Head of caudate nucleus (tissue), 42 donors: ENCODE data around the gene C10orf105.

Source experiments
- DNase-seq, 42 donors: peaks; one replicate each; pipeline versions ENCODE4 v3.0.0 to v3.0.0-alpha.2; 2020 to 2021; ENCODE audit warnings: mixed read lengths in 7 of 42
- intact Hi-C: fragments of 100-400 bp; cut with DNase I; formaldehyde crosslinking; loops from one replicate; pipeline ENCODE4 v1.15.0; 2022

C10orf105 gene

DNA sequence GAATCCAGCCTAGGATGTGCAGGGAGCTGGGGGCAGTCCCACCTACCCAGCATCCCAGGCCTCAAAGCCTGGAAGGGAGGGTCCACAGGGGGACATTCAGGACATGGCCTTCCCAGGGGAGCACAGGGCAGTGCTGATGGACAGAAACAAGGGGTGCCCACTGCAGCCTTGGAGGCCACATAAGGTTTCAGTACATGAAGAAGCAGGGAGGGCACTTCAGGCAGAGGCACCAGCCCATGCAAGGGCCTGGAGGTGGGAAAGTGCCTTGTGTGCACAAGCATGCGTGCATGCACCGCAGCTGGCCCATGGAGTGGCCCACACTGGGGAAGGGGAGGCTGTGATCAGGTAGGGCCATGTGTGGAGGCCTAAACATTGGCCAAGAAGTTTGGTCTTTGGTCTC lies 9.1 kb downstream of the C10orf105 start:
- intact Hi-C loops = loop anchor here (5.0 to 10.0 kb wide), 3 partner anchors 184 to 333 kb away; no protein-coding TSS in a partner anchor
- DNase-seq = no peak

DNA sequence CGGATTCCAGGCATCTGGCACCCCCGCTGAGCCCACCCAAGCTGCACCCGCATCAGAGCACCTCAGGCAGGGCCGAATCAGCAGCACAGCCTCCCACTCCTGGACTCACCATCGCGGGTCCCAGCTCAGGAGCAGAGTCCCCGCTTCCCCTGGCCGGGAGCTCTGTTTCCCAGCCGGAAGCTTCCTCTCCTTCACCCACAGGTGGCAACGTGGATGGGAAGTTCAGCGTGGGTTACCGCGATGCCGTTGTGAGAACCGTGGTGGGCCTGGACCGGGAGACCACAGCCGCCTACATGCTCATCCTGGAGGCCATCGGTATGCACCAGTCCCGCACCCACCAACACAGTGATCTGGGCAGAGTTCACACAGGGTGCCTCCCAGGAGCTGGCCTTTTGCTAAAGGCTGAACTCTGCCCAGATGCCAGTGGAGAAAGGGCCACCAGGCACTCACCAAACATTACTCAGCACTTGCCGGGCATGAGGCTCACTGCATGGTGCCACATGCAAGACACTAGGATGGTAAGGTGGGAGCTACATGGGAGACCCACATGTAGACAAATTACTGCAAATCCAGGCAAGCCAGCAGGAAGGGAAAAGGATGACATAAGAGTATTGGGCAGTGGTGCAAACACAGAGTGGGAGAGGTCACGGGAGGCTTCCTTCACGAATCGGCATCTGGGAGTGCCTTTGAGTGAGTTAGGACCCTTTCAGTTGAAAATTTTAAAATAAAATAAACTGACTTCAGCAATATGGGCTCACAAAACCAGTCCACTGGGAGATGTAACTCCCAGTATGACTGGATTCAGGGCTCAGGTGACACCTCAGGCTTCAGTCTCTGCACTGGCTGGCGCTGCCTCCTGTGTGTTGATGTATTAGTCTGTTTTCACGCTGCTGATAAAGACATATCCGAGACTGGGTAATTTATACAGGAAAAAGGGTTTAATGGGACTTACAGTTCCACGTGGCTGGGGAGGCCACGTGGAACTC lies 10.4 kb downstream of the C10orf105 start:
- intact Hi-C loops = loop anchor here (5.0 kb wide), 1 partner anchor 392 kb away; the partner anchor contains the start of gene SLC29A3

GRCh38 chr10:71708301-71708703 lies 11.3 kb downstream of the C10orf105 start:
- intact Hi-C loops = loop anchor here (5.0 kb wide), 1 partner anchor 391 kb away; the partner anchor contains the start of gene SLC29A3
- peak; percentile 57 to 91 (median 77) for DNase-seq

More for the DNA sequence above, 10.4 kb downstream of the C10orf105 start:
- no peak for DNase-seq

DNA sequence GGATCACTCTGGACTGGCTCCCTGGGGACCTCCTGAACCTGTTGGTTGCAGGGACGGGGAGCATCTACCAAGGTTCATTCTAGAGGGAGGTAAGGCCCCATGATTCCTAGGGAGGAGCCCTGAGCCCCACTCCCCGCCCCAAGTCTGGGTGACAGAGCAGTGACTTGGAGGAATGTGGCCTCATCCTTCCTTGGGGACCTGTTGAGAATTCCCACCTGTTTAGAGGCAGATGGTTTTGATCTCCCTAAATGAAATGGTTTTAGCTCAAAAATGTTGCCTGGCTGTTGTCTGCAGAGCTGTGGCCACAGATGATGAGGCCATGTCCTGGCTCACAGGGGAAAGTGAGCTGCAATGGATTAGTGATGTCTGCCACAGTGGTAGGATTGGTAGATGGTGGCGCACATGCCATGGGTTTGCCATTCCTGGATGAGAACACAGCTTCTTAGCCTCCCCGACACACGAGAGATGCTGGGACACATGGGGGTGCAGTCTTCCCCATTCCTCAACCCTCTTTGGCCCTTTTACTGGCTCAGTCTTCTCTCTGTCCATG lies 12.3 kb downstream of the C10orf105 start:
- intact Hi-C loops = loop anchor here (5.0 kb wide), 1 partner anchor 390 kb away; the partner anchor contains the start of gene SLC29A3
- no peak for DNase-seq

DNA sequence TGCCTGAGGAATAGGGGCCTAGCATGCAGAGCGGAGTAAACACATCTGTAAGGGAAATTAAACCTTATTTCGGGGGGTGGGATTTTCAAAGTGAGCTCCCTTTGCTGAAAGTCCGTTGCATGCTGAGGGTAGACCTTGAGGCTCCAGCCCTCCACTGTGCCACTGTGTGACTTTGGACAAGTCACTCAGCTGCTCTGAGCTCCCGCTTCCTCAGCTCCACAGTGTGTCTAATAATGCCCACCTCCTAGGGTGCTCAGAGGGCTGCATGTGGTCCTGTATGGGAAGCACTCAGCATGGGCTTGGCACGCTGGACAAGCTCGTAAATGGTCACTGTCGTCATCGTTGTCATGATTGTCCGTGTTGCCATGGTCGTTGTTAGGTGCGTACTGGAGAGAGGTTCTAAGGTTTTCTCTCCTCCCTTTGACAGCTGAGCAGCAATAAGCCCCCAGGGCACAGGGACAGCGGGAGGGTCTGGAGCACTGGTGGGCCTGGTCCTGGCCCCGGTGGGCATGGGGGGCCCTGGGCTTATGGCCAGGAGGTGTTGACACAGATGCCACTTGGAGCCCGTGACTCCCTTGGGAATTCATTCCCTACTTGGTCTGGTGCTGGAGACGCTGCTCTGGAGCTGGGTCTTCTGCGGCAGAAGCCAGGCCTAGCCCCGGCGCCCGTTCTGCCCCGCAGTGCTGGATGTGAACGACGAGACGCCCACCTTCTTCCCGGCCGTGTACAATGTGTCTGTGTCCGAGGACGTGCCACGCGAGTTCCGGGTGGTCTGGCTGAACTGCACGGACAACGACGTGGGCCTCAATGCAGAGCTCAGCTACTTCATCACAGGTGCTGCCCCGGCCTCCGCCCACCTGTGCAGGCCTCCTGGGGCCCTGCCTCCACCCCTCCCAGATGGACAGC lies 13.1 kb downstream of the C10orf105 start:
- intact Hi-C loops = loop anchor here (5.0 kb wide), 1 partner anchor 389 kb away; the partner anchor contains the start of gene SLC29A3
- no peak for DNase-seq

DNA sequence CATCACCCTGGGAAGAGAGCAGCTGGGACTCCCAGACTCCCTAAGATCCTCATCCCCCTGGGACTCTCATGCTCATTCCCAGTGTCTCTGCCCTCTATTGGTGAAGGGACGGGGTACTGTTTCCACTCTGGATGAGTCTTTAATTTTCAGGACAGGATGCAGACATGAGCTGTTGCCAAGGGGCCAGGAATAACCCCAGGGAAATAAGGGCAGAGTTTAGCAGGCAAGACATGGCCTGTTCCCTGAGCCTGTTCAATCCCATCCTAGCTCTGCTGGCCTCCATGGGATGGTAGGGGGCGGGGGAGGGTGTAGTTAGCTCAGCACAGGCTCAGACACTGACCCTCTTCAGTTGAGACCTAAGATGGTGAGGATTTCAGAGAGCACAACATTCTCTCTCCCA lies 14.0 kb downstream of the C10orf105 start:
- intact Hi-C loops = loop anchor here (5.0 kb wide), 1 partner anchor 388 kb away; the partner anchor contains the start of gene SLC29A3
- no peak for DNase-seq

DNA sequence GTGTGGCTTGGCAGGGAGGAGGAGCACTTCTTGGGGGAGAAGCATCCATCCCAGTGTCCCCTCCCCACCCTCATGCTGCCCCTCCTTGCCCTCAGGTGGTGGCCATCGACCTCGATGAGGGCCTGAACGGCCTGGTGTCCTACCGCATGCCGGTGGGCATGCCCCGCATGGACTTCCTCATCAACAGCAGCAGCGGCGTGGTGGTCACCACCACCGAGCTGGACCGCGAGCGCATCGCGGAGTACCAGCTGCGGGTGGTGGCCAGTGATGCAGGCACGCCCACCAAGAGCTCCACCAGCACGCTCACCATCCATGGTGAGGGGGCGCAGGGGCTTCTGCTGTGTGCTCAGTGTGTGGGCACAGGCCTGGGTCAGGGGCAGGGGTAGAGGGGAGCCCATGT lies 14.8 kb downstream of the C10orf105 start:
- intact Hi-C loops = loop anchor here (5.0 kb wide), 1 partner anchor 388 kb away; the partner anchor contains the start of gene SLC29A3
- DNase-seq = no peak

GRCh38 chr10:71703577-71703976 lies 16.0 kb downstream of the C10orf105 start:
- intact Hi-C loops = no loop called here
- DNase-seq = no peak

DNA sequence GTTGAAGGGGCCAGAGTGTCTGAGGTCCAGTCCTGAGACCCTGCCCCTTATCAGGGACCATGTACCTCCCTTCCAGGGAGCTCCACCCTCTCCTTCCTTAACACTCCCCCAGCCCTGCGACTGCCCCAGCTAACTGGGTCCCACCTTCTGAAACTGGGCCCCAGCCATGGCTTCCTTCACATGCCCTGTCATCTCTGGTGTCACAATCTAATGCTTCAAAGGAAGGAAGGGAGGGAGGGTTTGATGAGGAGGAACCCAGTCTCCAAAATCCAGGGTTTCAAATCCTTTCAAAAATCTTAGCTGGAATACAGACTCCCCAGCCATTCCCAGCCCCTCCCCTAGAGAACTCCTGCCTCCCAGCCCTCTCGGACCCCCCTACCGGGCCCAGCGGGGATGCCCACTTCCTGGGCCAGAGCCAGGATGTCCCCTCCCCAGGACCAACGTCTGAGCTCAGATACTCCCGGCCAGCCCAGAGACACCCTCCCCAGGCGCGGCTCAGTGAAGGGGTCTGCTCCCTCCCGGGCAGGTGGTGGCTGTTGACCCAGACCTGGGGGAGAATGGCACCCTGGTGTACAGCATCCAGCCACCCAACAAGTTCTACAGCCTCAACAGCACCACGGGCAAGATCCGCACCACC lies 18.0 kb downstream of the C10orf105 start:
- DNase-seq = no peak
- intact Hi-C loops = no loop called here

GRCh38 chr10:71700731-71701368 lies 18.7 kb downstream of the C10orf105 start:
- DNase-seq = no peak
- intact Hi-C loops = no loop called here

DNA sequence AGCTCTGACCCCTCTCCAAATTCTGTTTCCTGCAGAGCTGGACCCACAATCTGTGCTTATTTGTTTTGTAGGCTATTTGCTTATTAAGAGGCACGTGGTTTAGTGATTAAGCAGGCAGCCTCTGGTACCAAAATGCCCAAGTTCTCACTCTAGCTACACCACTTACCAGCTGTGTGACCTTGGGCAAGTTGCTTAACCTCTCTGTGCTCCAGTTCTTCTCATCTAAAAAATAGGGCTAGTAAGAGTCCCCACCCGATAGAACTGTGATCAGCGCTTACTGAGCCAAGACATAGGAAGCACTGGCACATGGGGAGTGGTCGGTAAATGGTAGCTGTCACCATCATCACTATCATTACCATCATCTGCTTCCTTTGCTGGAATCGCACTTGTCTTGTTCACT lies 20.8 kb downstream of the C10orf105 start:
- no peak for DNase-seq
- intact Hi-C loops = no loop called here

DNA sequence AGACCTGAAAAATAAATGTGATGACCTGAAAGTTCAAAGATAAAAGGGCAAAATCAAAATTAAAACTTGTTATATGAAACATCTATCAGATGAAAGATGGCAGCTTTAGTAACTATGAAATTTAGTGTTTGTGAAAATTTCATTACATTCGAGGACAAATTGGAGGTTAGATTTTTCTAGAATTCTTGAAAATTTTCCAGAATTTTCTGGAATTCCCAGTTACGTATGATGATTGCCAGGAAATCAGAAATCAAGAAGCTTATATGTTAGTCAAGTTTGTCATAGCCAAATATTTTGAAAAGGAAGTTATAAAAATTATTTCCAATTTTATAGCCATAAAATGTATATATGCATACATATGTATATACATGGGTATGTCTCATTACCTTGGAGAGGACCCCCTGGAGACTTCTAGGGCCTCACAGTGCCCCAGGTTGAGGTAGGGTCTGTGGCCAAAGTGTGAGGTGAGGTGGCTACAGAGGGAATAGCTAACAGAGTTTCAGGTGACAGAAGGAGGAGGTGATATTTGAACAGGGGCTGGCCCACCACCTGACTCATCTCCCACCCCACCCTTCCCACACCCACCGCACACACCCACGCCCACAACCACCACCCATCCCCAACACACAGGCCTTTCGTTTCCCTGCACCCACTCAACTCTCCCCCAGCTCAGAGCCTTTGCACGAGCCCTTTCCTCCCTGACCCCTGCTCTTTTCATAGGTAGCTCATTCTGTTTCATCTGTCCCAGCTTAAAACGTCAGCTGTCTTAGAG lies 21.5 kb downstream of the C10orf105 start:
- intact Hi-C loops = no loop called here
- no peak for DNase-seq

- DNase-seq = peak in 41 of 42 donors; percentile 41 to 86 (median 67)
- intact Hi-C loops = no loop called here
Measured at GRCh38 chr10:71696628-71697326, 22.8 kb downstream of the C10orf105 start.

GRCh38 chr10:71695502-71696476 lies 23.8 kb downstream of the C10orf105 start:
- no peak for DNase-seq
- intact Hi-C loops = no loop called here

DNA sequence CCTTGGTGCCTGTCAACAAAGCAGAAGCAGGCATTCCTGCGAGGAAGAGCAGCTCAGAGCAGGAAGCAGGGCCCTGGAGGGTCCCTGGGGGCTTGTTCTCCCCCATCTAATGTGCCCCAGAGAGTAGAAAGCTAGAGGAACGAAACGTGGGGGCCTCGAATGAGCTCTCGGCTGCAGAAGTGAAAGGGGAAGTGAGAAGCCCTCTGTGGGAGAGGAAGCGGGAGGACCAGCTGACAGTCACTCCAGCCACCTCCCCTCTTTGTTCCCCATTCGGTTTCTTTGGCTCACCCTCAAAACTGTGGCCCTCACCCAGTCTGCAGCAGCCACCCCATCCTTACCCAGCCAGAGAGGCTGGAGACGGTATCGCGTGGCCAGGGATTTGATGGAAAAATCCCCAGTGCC lies 25.0 kb downstream of the C10orf105 start:
- DNase-seq = peak in 29 of 42 donors; percentile 19 to 62 (median 40)
- intact Hi-C loops = no loop called here
